Amygdala (tissue), 56 donors: ENCODE results near the gene NECAB3.
"Not testable (repeated sequence)": the region's sequence is repeated elsewhere in the genome, so short reads cannot be mapped to it uniquely, and the experiment has no call there.

ENCODE experiments used
- DNase-seq, 56 donors: peaks; one replicate each; lab custom pipeline; 2025; lab: John Stamatoyannopoulos, UW

The NECAB3 gene

DNA sequence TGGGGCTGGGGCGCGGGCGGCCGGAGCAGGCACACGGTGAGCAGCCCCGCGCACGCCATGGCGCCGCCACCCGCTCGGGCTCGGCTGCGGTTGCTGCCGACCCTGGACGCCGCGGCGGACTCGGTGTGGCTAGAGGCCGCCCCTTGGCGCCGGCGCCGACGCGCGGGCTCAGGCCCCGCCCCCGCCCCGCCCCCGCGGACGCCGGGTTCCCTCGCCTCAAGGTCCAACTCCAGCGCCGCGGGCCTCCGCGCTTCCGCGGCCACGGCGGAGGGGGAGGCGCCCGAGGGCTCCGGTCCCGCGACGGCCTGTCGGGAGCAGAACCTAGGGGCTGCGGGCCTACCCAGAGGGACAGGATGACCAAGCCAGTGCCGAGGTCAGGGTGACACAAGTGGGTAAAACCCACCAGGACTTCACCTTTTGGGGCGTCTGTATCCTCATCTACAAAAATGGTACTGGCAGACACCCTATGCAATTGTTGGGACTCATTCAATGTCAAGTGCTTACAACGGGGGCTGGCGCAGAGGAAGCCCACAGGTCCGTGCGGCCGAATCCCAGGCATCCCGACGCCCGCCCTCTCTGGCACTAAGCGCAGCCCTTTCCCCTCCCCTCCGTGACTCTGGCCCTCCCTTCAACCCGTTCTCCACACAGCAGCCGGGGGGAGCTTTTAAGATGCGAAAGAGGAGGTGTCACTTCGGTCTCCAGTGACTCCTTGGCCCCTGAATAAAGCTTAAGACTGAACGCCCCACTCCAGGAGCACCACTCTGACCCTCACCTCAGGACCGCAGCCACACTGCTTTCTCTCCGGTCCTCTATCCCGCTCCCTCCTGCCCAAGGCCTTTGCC lies at the start of gene NECAB3:
TSS of gene NECAB3 (minus strand) at position 135 of the 842 bp plus-strand sequence. CDS start at position 59, 76 bp downstream.
- DNase-seq: peak in 52 of 56 donors; percentile 15 to 87 (median 64)

- no peak for DNase-seq
Observed at GRCh38 chr20:33721391-33722140, 47.3 kb upstream of the NECAB3 start.

GRCh38 chr20:33719989-33720709 lies 45.9 kb upstream of the NECAB3 start, which contains the start of gene PXMP4:
TSS of gene PXMP4 (minus strand) at chr20:33720310. CDS start at chr20:33720207, 103 bp downstream.
- peak; percentile 66 to 99 (median 92) for DNase-seq

DNA sequence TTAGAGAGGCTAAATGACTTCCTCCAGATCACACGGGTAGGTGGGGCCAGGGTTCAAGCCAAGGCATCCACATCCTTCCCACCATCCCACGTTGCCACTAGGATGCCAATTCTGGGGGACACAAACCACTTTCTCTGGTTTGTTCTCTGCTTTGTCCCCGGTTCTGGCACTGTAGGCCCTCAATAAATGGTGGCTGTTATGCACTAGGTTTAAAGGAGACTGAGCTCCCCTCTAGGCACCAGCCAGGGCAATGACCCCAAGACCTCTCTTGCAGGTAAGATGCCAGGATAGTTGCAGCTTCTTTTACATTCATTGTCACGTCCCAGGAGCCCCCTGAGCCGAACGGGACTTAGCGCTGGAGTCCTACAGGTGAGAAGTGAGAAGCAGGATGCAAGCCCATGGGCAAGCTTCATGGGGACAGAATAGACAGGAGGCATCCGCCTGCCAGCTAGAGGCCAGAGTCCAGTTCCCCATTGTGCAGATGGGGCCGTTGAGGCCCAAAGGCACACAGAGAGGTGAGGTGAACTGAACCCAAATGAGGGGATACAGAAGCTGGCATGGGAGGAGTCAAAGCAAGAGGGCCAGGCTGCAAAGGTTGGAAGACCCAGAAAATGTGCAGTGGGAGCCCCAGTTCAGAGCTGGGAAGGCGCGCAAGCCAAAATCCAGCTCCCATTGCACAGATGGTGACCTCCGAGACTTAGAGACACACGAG lies 45.2 kb upstream of the NECAB3 start:
- DNase-seq: no peak

GRCh38 chr20:33716498-33716897 lies 42.3 kb upstream of the NECAB3 start:
- DNase-seq: no peak

GRCh38 chr20:33713865-33714367 lies 39.7 kb upstream of the NECAB3 start:
- DNase-seq: no peak

GRCh38 chr20:33711446-33711738 lies 37.2 kb upstream of the NECAB3 start:
- DNase-seq: no peak

DNA sequence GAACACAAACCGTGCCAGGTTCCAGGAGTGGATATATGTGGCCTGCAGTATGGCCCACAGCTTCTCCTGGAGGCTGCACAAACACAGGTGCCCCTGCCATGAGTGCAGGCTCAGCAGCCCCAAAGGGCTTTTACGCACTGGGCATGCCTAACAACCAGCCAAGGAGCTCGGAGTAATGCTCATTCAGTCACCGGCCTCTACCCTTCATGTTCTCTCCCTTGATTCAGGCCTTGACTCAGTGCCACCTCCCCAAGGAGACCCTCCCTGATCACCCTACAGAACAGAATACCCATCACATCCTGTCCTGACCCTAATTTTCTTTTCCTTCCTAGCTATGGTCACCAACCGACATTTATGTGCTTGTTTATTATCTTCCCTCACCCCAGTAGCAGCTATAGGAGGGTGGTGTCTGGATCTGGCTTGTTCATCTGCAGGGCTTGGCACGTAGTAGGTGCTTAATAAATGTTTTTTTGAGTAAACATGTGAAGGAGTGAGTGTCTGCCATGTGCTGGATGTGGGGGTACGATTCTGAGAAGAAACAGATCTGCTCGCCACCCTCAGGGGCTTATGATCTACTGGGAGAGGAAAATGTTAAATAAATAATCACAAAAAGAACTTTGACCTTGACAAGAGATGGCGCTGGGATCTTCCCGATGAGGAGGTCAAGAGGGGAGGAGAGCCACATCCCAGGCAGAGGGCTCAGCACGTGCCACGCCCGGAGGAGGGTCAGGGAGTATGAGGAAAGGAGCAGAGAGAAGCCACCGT lies 36.6 kb upstream of the NECAB3 start:
- no peak for DNase-seq

GRCh38 chr20:33709905-33710541 lies 35.8 kb upstream of the NECAB3 start:
- no peak for DNase-seq

DNA sequence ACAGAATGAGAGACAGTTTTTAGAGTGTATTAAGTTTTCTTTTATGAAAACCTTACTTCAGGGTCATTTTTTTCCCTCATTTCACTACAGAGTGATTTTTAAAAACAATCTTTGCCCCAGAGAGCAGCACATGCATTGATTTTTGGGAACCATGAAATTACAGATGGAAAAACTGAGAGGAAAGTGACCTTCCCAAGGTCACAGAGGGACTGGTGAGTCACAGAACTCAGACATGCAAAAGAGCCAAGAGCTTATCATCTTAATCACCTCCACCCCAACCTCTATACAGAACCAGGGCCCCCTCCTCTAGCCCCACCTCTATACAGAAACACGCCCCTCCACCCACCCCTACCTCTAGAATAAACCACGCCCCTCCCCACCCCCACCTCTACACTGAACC lies 35.2 kb upstream of the NECAB3 start:
- no peak for DNase-seq

- no peak for DNase-seq
Observed at GRCh38 chr20:33707668-33708067, 33.4 kb upstream of the NECAB3 start.

- no peak for DNase-seq
Observed at GRCh38 chr20:33704197-33704924, 30.1 kb upstream of the NECAB3 start.

- no peak for DNase-seq
Observed at GRCh38 chr20:33703498-33704137, 29.4 kb upstream of the NECAB3 start.

DNA sequence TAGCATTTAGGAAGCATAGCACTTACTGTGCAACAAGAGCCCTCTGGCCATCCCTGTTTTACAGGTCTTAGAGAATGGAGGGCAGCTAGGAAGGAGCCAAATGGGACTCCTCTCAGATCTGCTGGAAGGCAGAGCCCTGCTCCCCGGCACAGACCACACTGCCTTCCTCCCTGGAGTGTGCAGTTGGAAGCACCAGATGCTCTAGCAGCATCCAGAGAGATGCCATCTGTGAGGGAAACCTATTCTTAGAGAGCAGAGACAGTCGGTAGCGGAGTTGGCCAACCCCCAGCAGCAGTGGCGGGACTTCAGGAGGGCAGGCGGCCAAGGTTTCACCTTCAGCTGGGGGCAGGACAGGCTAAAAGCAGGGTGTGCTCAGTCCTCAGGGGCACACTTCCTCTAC lies 28.6 kb upstream of the NECAB3 start:
- DNase-seq: peak in 21 of 56 donors; percentile 9 to 47 (median 24)

DNA sequence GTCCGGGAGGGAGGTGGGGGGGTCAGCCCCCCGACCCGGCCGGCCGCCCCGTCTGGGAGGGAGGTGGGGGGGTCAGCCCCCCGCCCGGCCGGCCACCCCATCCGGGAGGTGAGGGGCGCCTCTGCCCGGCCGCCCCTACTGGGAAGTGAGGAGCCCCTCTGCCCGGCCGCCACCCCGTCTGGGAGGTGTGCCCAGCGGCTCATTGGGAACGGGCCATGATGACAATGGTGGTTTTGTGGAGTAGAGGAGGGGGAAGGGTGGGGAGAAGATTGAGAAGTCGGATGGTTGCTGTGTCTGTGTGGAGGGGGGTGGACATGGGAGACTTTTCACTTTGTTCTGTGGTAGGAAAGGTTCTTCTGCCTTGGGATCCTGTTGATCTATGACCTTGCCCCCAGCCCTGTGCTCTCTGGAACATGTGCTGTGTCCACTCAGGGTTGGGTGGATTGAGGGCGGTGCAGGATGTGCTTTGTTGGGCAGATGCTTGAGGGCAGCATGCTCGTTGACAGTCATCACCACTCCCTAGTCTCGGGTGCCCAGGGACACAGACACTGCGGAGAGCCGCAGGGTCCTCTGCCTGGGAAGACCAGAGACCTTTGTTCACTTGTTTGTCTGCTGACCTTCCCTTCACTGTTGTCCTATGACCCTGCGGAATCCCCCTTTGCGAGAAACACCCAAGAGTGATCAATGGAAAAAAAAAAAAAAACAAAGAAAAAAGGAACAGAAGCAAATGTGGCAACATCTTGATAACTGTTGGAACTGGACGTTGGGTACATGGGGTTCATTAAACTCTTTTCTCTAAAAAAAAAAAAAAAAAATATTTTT lies 27.6 kb upstream of the NECAB3 start:
- DNase-seq: no peak

GRCh38 chr20:33700696-33701441 lies 26.6 kb upstream of the NECAB3 start:
- DNase-seq: not testable (repeated sequence)
